CD4-positive, alpha-beta T cell treated with Interleukin-6 at 100 ng/mL for 8 hours (primary cell): Measurements from ENCODE around the gene SGTB.
"Not testable (repeated sequence)": the region's sequence is repeated elsewhere in the genome, so short reads cannot be mapped to it uniquely, and the experiment has no call there.

Source experiments
- DNase-seq: peaks from one replicate; pipeline ENCODE4 v3.0.0-alpha.2; 2020; ENCODE audit warnings: mixed read lengths, low spot score

SGTB gene

DNA sequence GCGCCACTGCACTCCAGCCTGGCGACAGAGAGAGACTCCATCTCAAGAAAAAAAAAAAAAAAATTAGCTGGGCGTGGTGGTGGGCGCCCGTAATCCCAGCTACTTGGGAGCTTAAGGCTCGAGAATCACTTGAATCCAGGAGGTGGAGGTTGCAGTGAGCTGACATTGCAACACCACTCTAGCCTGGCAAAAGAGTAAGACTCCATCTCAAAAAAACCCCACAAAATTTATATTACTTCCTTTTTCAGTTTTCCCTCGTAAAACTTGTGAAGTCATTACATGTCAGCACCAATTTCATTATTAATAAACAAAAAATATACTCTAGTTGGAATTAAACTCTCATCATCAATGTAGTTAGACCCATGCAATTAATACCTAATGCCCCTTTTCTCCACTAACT lies 53.2 kb downstream of the SGTB start:
- no peak for DNase-seq

DNA sequence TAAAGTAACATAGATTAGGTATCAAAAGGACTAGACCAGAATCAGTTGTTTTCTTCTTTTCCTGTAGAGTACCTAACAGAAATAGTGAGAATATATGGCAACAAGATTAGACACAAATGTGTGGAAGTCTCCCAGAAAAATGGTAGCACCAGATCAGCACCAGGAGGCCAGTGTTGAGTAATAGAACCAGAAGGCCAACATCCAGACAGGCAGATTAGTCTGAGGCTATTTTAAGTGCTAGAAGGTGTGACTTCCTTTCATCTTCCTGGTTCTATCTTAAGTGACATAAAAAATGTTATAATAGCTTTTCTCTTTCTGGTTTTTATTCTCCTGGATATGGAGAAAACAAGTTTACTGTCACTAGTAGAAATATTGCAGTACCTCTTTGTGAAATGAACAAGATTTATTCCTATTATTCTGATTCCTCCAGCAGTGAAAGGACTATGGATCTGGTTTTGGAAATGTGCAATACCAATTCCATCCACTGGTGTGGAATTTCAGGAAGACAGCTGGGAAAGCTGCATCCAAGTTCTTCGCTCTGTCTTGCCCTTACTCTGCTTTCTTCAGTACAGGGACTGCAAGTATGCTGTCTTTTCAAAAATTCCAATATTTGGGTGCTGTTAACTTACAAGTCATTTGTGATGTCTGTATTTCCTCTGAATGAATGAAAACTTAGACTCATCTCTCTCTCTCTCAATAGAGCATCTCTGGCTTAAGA lies 57.9 kb downstream of the SGTB start:
- no peak for DNase-seq

DNA sequence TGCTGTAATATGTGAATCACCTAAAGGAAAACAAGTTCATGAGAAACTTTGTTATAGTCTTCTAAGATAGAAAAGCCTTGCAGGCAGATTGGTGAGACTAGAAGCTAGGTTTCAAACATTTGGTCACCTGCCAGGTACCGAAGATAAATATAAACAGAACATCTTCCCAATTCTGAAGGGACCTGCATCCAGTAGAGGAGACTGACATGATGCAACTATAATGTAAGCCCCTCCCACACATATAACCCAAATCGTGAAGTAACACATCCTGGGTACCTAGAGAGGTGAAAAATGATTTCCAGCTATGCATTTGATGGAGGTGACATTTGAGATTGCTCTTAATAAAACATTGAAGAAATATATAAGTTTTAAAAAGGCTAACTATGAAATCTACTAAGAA lies 67.2 kb downstream of the SGTB start:
- no peak for DNase-seq

DNA sequence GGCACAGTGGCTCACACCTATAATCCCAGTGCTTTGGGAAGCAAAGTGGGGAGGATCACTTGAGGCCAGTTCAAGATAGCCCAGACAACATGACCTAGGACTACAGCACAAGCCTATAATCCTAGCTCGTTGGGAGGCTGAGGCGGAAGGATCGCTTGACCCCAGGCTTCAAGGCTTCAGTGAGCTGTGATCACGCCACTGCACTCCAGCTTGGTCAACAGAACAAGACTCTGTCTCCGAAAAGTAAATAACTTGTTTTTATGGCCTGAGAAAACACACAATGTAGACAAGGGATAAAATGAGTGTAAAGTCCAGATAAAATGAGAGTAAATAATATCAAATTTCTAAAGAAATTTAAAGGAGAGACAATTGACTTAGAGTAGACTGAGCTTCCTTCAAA lies 70.8 kb downstream of the SGTB start:
- no peak for DNase-seq

DNA sequence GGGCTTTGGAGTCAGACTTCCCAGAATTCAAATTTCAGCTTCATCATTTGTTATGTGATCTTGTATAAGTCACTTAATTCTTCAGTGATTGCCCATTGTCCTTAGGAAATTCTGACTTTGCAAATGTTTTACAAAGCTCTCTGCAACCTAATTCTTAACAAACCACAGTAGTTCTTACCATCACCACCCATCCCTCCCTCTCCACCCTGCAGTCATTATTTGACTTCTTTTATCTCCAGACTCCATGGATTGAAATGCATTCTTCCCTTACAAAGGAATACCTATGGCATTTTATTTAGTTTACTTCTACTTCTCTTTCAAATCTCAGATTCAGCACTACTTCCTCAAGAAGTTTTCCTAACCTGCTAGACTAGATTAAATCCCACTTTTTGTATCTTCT lies 74.0 kb downstream of the SGTB start:
- DNase-seq, result no peak

DNA sequence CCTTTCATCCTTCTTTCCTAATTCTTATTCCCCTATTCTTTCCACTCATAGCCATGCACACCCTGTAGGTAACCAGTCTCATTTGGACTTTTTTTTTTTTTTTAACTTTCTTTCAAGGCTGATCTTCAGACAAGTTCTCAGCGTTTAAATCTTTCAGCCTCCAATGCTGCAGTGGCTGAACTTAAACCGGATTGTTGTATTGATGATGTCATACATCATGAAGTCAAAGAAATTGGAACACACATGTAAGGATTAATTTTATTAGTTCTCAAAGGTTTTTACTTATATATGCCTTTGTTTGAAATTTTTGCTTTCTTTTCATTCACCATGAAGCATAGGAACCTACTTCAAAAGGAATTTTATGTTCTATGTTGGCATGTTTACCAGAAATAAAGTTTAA lies 75.0 kb downstream of the SGTB start:
- no peak for DNase-seq

DNA sequence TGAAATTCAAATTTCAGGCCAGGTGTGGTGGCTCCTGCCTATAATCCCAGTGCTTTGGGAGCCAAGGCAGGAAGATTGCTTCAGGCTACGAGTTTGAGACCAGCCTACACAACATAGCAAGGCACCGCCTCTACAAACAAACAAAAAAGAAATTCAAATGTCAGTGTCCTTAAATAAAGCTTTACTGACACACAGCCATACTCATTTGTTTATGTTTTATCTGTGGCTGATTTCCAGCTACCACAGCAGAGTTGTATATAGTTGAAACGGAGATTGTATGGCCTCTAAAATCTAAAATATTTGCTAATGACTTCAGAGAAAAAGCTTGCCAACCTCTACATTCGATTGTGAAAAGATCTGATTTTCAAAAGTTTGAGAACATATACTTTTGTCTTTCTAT lies 81.7 kb downstream of the SGTB start:
- DNase-seq, result no peak

DNA sequence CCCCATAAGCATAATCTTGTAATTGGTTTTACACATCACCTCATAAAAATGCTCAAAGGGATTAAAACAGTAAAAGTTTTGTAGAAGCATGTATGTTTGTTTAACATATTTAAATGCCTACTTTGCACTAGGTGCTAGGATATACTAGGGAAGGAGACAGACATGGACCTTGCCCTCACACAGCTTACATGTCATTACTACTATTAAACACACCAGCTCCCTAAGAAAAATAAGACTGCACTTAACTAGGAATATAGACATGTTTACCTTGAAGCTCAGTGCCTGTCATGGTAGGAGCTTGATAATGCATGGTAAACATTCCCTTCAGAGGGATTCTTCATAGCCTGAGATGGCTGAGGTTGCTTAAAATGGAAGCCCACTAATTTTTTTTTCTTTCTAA lies 90.9 kb downstream of the SGTB start:
- DNase-seq, result no peak

DNA sequence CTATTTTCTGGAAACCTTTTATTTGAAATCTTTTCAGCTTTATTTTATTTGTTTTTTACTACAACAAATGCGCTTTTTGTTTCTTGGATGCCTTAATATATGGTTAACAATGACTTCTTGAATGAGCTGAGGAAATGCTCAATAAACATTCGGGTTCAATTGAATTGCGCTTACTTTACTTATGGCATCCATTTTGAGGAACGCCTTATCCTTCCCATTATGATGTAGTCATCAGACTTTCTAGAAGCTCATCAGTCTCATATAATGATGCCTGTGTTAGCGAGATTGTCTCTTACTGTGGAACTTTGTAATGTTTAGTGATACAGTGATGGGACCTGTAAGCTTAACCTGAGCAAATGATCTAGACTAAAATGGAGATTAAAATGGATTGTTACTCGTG lies 96.2 kb downstream of the SGTB start:
- DNase-seq, result no peak

DNA sequence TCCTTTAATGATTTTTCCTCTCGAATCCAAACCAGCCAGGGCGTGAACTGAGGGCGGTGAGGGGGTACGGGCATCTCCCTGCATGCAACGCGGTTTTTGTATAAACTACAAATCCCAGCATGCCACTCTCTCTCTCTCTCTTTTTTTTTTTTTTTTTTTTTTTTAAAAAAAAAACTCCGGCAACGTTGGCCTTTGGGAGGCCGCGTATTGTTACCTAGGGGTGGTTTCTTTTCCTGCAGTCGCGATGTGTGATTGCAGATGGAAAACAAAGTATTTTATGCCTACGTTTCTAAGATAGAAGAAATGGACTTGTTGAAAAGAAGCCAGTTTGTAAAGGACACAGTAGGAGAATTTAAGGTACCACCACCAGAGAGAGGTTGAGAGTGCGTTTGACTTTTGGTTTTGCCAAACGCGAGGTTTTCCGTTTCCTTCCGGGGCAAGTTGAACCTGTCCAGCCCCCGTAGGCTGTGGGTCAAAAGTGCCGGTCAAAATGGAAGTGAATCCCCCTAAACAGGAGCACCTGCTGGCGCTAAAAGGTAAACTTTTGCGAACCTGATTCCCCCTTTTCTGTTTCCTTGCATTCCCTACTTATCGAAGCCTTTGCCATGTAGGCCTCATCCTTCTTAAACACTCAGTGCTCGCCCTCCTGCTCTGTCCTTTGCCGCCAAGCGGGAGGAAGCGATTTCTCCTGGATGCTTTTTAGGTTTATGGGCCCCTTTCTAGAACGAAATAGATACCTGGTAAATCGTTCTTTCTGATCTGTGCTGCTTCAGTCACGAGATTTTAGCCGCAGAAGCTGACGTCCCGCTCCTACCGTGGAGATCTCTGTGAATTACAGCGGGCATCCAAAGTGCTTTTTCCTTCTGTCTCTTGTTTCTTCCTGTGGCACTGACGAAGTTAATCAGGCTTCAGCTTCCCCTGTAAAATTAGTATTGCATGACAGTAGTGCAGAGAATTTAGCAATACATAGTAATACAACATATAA lies 97.0 kb downstream of the SGTB start, which contains the start of the genes SHLD3 and TRAPPC13:
Gene SHLD3 (plus strand): TSS at position 457 of the 985 bp plus-strand sequence. CDS start 4,561 bp downstream, outside the sequence.
Gene TRAPPC13 (plus strand): TSS at position 457 of the 985 bp plus-strand sequence. CDS start 34 bp downstream, at position 491.
- peak; percentile 87 for DNase-seq

DNA sequence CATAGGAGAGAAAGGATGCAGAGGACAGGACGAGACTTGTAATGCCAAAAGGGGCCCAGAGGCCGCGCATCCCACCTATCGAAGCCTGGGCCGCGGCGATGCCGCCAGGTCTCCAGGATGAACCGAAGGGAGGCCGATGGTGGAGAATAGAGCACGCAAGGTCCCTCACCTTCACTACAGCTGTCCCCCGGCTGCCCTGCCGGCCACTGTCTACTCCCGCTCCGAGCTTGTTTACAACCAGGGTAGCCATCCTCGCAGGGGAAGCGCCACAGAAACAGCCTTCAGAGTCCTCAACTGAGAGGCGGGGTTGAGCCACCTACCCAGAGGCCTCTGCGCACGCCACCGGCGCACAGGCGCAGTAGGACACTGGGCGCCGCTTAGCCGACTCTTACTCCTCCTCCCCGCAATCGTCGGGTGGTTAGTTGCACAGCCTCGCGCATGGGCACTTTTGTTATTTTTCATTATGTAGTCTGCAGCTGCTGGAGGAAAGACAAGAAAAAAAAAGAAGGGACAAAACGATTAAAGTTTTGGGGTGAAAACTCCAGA lies 97.8 kb downstream of the SGTB start, which contains the start of gene TRIM23:
Gene TRIM23 (minus strand): TSS at position 309 of the 546 bp plus-strand sequence. CDS start 59 bp downstream, at position 250.
- DNase-seq, result peak; percentile 90

DNA sequence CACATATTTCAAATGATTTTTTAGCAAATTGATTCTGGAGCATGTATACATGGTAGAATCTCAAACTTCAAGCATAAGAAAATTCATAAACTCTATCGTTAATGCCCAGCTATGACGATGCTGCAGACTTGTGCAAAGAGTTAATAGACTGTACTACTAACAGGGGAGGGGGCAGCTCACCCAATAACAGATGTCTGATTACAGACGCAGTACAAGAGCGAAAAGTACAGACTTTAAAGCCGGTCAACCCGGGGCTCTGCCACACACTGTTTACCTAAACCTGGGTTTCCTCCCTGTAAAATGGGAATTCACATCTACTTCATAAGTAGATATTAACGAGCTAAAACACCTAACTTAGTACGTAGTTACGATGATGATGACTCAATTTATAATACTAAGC lies 98.4 kb downstream of the SGTB start:
- DNase-seq, result no peak

DNA sequence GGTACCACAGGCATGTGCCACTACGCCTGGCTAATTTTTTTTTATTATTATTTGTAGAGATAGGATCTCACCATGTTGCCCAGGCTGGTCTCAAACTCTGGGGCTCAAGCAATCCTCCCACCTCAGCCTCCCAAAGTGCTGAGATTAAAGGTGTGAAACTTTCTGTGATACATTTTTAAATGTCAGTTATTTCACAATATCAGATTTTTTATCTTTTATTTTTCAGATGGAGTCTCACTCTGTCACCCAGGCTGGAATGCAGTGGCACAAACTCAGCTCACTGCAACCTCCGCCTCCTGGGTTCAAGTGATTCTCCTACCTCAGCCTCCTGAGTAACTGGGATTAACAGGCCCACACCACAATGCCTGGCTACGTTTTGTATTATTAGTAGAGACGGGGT lies 99.9 kb downstream of the SGTB start:
- DNase-seq, result not testable (repeated sequence)

DNA sequence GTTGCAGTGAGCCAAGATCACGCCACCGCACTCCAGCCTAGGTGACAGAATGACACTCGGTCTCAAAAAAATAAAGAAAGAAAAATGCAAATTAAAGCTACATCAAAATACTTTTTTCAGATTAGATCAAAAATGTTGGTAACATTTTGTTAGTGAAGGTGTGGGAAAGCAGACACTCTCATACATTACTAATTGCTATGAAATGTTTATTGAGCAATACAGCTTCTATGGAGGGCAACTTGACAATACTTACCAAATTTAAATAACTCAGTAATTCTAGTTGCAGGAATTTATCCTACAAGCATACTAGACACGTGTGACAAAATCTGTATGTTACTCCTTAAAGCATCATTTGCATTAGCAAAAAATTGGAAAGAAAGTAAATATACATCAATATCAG lies 101.9 kb downstream of the SGTB start:
- no peak for DNase-seq
